Adrenal gland (tissue), 12 donors: ENCODE measurements around the gene TWNK. TPM values are rescaled to one million over a fixed set of nuclear protein-coding genes. Genes with fewer than 3 reads are reported as not detected.

Experiments used
- DNase-seq, 7 donors: peaks; one replicate each; pipeline ENCODE4 v3.0.0-alpha.2; 2019 to 2020
- H3K27ac ChIP-seq, 5 donors: fragments of 200-600 bp; sonication (generic) in 4 of 5; 1 replicate in 3 of 5; 2 replicates in 2 of 5; pipeline versions ENCODE4 v1.5.1 to v1.8.0; 2016 to 2020; ENCODE audit warnings: mild to moderate bottlenecking in 1 of 5
- H3K27me3 ChIP-seq: fragments of 200-600 bp; 2 replicates; pipeline ENCODE4 v1.8.0; 2021
- H3K36me3 ChIP-seq, 2 donors: fragments of 200-600 bp; replicated peaks in 1 of 2; 1 replicate in 1 of 2; 2 replicates in 1 of 2; pipeline versions ENCODE4 v1.5.1 to v1.8.0; 2018 to 2022
- H3K4me1 ChIP-seq, 2 donors: fragments of 200-600 bp; replicated peaks in 1 of 2; 1 replicate in 1 of 2; 2 replicates in 1 of 2; pipeline versions ENCODE4 v1.5.1 to v1.8.0; 2018 to 2021
- H3K4me3 ChIP-seq, 4 donors: fragments of 200-600 bp; sonication (generic) in 3 of 4; one replicate each; pipeline ENCODE4 v1.5.1; 2016 to 2018
- H3K9me3 ChIP-seq, 3 donors: fragments of 200-600 bp; sonication (generic) in 1 of 3; replicated peaks in 1 of 3; 1 replicate in 2 of 3; 2 replicates in 1 of 3; pipeline versions ENCODE4 v1.5.1 to v1.8.0; 2016 to 2021
- POLR2A ChIP-seq, 2 donors: fragments of 450-650 bp; IDR thresholded peaks; one replicate each; pipeline ENCODE4 v1.6.1; 2017; ENCODE audit warnings: antibody characterized with exemption in 2 of 2, mild to moderate bottlenecking in 2 of 2, moderate library complexity in 1 of 2
- WGBS, 4 donors: extraction: QIAGEN DNeasy Blood & Tissue Kit in 2 of 4; methylation state at CpG; one replicate each; pipeline versions ENCODE4 v1.1.5 to v1.1.7; 2013 to 2017; 5-methylcytosine and 5-hydroxymethylcytosine counted together
- intact Hi-C, 2 donors: fragments of 100-400 bp; cut with DNase I; formaldehyde crosslinking; loops; one replicate each; pipeline versions ENCODE4 v1.14.1 to v1.15.0; 2022 to 2023
- polyA plus RNA-seq, 3 donors: library from polyadenylated mRNA; stranded (reverse); fragments of 200-250 nt in 2 of 3; fragments of 350-450 nt in 1 of 3; fragmentation: Illumina TruSeq in 1 of 3; extraction: RNeasy Lipid Tissue Mini Kit (QIAGEN cat#74804) in 1 of 3; gene quantifications; one replicate each; pipeline ENCODE4 v1.2.3, GENCODE V29; 2013 to 2014
- total RNA-seq, 9 donors: library from RNA; depleted of rRNA in 4 of 9; stranded (reverse); fragments of >200 nt in 4 of 9; fragments of 120-200 nt in 1 of 9; fragmentation: NEBNext Ultra II Directional in 1 of 9; extraction: Animal tissue kit (Norgen Biotek cat#: 25700) in 1 of 9; gene quantifications; one replicate each; pipeline versions ENCODE4 v1.1.0 to v1.2.4, GENCODE V29; 2013 to 2023
- TF ChIP-seq, protein P1 (sequence below), 6 experiments: fragments of 450-650 bp in 4 of 6; fragments of 200-600 bp in 2 of 6; sonication (generic) in 1 of 6; IDR thresholded peaks; 1 replicate in 5 of 6; 2 replicates in 1 of 6; pipeline versions ENCODE4 v1.5.1 to v1.8.0; 2016 to 2021; ENCODE audit warnings: antibody characterized with exemption in 6 of 6, mild to moderate bottlenecking in 2 of 6, moderate library complexity in 1 of 6
- donor health status: healthy with polysubstance abuse.
- donor health status: Bipolar disorder and iron deficiency.
- donor health status: DM: yes; HTN: yes; CAD: no.
- donor health status: DM: no; HTN: no; CAD: no.
- donor health status: DM: no; HTN: no; CAD: no.
- donor health status: DM: yes; HTN: yes; CAD: no.

Gene TWNK
- total and polyA plus RNA-seq, 12 donors: 5.3 to 21.8 (median 9.3) TPM

DNA sequence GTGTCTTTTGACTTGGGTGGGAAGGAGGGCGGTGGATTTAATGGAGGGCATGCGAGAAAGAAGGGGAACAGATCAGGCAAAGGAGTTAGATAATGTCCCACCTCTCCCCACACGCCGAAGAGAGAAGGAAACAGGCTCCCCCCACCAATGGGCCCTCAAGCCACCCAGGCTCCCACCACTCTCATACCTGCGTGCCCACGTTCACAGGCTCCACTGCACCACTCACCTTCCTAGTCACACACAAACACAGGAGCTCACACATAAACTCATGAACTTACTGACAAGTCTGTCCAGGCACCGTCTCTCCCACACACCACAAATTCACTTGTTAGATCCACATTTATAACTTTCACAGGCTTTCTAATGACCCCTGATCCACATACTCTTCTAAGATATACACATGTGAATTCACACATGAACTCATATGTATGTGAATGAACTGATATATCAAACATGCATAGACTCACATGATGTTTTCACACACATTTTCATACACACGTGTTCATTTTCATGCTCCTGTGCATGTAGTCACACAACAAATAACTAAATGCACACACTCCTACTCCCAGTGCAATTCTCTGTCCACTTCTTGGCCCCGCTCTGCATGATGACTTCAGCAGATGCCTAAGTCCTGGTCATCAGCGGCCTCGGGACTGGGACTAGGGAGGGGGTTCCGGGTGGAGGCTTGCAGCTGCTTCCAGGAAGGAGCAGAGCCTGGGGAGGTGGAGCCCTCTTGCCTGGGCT, 13.7 kb downstream of the TWNK start:
- Histone ChIP-seq H3K27me3 (no peaks in the 10 kb centered on the region), H3K4me3 (peak overlapping the region in 2 of 4 donors; percentile 74 to 86), H3K4me1 (peaks cover 24 to 39% of the 10 kb centered on the region in 2 donors), H3K36me3 (peaks cover 0 to 37% of the 10 kb centered on the region in 2 donors), H3K27ac (peak overlapping the region; percentile 92 to 100 (median 100)), H3K9me3 (no peaks in the 10 kb centered on the region)
- intact Hi-C loops: no loop called here
- peak; percentile 91 to 98 (median 97) for DNase-seq
- WGBS, 4 donors: 10 to 22% (median 15%) methylated on average over 12 of the region's 12 CpGs
- TF ChIP-seq, protein P1, sequence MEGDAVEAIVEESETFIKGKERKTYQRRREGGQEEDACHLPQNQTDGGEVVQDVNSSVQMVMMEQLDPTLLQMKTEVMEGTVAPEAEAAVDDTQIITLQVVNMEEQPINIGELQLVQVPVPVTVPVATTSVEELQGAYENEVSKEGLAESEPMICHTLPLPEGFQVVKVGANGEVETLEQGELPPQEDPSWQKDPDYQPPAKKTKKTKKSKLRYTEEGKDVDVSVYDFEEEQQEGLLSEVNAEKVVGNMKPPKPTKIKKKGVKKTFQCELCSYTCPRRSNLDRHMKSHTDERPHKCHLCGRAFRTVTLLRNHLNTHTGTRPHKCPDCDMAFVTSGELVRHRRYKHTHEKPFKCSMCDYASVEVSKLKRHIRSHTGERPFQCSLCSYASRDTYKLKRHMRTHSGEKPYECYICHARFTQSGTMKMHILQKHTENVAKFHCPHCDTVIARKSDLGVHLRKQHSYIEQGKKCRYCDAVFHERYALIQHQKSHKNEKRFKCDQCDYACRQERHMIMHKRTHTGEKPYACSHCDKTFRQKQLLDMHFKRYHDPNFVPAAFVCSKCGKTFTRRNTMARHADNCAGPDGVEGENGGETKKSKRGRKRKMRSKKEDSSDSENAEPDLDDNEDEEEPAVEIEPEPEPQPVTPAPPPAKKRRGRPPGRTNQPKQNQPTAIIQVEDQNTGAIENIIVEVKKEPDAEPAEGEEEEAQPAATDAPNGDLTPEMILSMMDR (IDR thresholded peaks at IDR 0.05): no peak
- peak; percentile 82 to 98 for TF ChIP-seq POLR2A (IDR thresholded peaks at IDR 0.05)

DNA sequence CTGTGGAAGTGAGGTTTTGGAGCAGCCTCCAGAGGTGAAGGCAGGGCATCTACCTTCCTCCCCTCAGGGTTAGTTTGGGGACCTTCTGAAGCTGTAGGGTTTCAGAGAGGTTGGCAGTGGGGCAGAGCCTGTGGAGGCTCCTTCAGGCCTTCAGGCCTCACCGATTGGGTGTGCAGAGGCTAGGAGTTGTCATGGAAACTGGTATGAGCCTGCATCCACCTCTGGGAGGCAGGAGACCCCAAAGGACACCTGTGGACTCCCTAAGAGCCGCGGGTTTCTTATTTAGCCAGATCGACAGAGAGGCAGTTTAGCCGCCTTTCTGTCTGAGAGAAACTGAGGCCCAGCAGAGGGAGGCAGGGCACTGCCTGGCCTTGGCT, 14.3 kb downstream of the TWNK start:
- peaks cover 0 to 42% of the 10 kb centered on the region in 2 donors for H3K36me3 ChIP-seq
- peaks cover 24 to 36% of the 10 kb centered on the region in 2 donors for H3K4me1 ChIP-seq
- H3K27me3 ChIP-seq: no peaks in the 10 kb centered on the region
- peak overlapping the region; percentile 69 to 100 (median 100) for H3K27ac ChIP-seq
- 48 to 60% (median 48%) methylated on average over 4 to 5 of the region's 5 CpGs; no CpG with 5 or more reads in 1 of the 4 donors for WGBS, 4 donors
- intact Hi-C loops: no loop called here
- no peak for DNase-seq
- H3K4me3 ChIP-seq: peak overlapping the region in 1 of 4 donors; percentile 86
- TF ChIP-seq, protein P1 (IDR thresholded peaks at IDR 0.05): no peak
- no peak for TF ChIP-seq POLR2A (IDR thresholded peaks at IDR 0.05)
- no peaks in the 10 kb centered on the region for H3K9me3 ChIP-seq

DNA sequence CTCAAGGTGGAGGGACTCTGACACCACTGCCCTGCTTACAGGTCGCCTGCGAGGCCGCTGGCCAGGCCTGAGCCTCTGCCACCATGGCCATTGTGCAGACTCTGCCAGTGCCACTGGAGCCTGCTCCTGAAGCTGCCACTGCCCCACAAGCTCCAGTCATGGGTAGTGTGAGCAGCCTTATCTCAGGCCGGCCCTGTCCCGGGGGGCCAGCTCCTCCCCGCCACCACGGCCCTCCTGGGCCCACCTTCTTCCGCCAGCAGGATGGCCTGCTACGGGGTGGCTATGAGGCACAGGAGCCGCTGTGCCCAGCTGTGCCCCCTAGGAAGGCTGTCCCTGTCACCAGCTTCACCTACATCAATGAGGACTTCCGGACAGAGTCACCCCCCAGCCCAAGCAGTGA, 15.1 kb downstream of the TWNK start:
- peak overlapping the region in 3 of 5 donors; percentile 100 for H3K27ac ChIP-seq
- H3K4me3 ChIP-seq: no peak overlapping the region
- H3K27me3 ChIP-seq: no peaks in the 10 kb centered on the region
- peaks cover 0 to 50% of the 10 kb centered on the region in 2 donors for H3K36me3 ChIP-seq
- no peak for DNase-seq
- no peaks in the 10 kb centered on the region for H3K9me3 ChIP-seq
- 69 to 80% (median 71%) methylated on average over 1 to 11 of the region's 11 CpGs for WGBS, 4 donors
- peaks cover 24 to 34% of the 10 kb centered on the region in 2 donors for H3K4me1 ChIP-seq
- intact Hi-C loops: no loop called here
- no peak for TF ChIP-seq POLR2A (IDR thresholded peaks at IDR 0.05)
- TF ChIP-seq, protein P1 (IDR thresholded peaks at IDR 0.05): no peak

DNA sequence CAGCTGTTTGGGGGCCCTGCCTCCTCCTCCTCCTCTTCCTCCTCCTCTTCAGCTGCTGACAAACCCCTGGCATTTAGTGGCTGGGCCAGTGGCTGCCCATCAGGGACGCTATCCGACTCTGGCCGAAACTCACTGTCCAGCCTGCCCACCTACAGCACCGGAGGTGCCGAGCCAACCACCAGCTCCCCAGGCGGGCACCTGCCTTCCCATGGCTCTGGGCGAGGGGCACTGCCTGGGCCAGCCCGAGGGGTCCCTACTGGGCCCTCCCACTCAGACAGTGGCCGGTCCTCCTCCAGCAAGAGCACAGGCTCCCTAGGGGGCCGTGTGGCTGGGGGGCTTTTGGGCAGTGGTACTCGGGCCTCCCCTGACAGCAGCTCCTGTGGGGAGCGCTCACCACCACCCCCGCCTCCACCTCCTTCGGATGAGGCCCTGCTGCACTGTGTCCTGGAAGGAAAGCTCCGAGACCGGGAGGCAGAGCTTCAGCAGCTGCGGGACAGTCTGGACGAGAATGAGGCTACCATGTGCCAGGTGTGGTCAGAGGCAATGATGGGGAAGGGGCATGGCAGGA, 16.4 kb downstream of the TWNK start:
- intact Hi-C loops: no loop called here
- Histone ChIP-seq H3K27ac (peak overlapping the region in 2 of 5 donors; percentile 9 to 13), H3K4me3 (no peak overlapping the region), H3K36me3 (peaks cover 0 to 50% of the 10 kb centered on the region in 2 donors), H3K4me1 (peaks cover 20 to 29% of the 10 kb centered on the region in 2 donors), H3K27me3 (no peaks in the 10 kb centered on the region), H3K9me3 (no peaks in the 10 kb centered on the region)
- WGBS, 4 donors: 63 to 93% (median 85%) methylated on average over 11 to 18 of the region's 18 CpGs
- no peak for DNase-seq
- no peak for TF ChIP-seq POLR2A (IDR thresholded peaks at IDR 0.05)
- TF ChIP-seq, protein P1 (IDR thresholded peaks at IDR 0.05): no peak
